H54 (cell line): Measurements from ENCODE around the gene CA12.

Source experiments
- DNase-seq: peaks from one replicate; pipeline ENCODE4 v3.0.0; 2011; ENCODE audit warnings: low spot score, mixed read lengths; ENCODE audit not compliant: insufficient read length
- FAIRE-seq: peaks from 3 replicates; lab custom pipeline; 2011; peaks lifted over from hg19 to GRCh38; lab: Jason Lieb, UNC
- POLR2A ChIP-seq: IDR thresholded peaks from 2 replicates; pipeline ENCODE4 v1.6.1; 2011; ENCODE audit warnings: low read depth, mild to moderate bottlenecking, low read length

The CA12 gene

GRCh38 chr15:63292771-63293170, 88.9 kb downstream of the CA12 start:
- FAIRE-seq = no peak
- no peak for DNase-seq
- no peak for TF ChIP-seq POLR2A

- no peak for TF ChIP-seq POLR2A
- FAIRE-seq (no peak), DNase-seq (no peak)
Observed at GRCh38 chr15:63292241-63292640, 89.4 kb downstream of the CA12 start.

GRCh38 chr15:63291507-63291906, 90.1 kb downstream of the CA12 start:
- TF ChIP-seq POLR2A = no peak
- DNase-seq (peak; percentile 23), FAIRE-seq (peak; percentile 38)

- DNase-seq (no peak), FAIRE-seq (peak; percentile 6)
- no peak for TF ChIP-seq POLR2A
Observed at GRCh38 chr15:63288778-63289378, 92.8 kb downstream of the CA12 start.

GRCh38 chr15:63288342-63288741, 93.3 kb downstream of the CA12 start:
- DNase-seq = no peak

GRCh38 chr15:63287109-63287508, 94.5 kb downstream of the CA12 start:
- FAIRE-seq (no peak), DNase-seq (no peak)
- TF ChIP-seq POLR2A = no peak

More at GRCh38 chr15:63288342-63288741, 93.3 kb downstream of the CA12 start:
- no peak for TF ChIP-seq POLR2A
- FAIRE-seq = no peak

GRCh38 chr15:63284335-63284734, 97.3 kb downstream of the CA12 start:
- TF ChIP-seq POLR2A = no peak
- DNase-seq (no peak), FAIRE-seq (no peak)

- DNase-seq = no peak
- no peak for FAIRE-seq
- TF ChIP-seq POLR2A = no peak
Observed at GRCh38 chr15:63283126-63283525, 98.5 kb downstream of the CA12 start.

- no peak for DNase-seq
- no peak for FAIRE-seq
Observed at GRCh38 chr15:63277893-63278456, 103.7 kb downstream of the CA12 start.

GRCh38 chr15:63277038-63277892, 104.4 kb downstream of the CA12 start, which contains the start of gene APH1B:
APH1B (plus strand) TSS chr15:63277605; CDS start chr15:63277624, 19 bp downstream.
- no peak for FAIRE-seq
- DNase-seq = peak; percentile 50
- TF ChIP-seq POLR2A = peak; percentile 83

More at GRCh38 chr15:63277893-63278456, 103.7 kb downstream of the CA12 start:
- TF ChIP-seq POLR2A = no peak

GRCh38 chr15:63276342-63277037, 105.2 kb downstream of the CA12 start:
- TF ChIP-seq POLR2A = no peak
- FAIRE-seq (no peak), DNase-seq (no peak)

- no peak for FAIRE-seq
- TF ChIP-seq POLR2A = no peak
- DNase-seq = no peak
Observed at GRCh38 chr15:63274427-63274826, 107.2 kb downstream of the CA12 start.
